HG03280 (cell line): ENCODE results near the gene CLIC3.

Source experiments
- ATAC-seq: cut with Tn5 transposase; IDR thresholded peaks from one replicate; pipeline ENCODE4 v1.9.1; 2021; ENCODE audit warnings: mild to moderate bottlenecking, moderate library complexity; ENCODE audit not compliant: unreplicated experiment

The CLIC3 gene

GRCh38 chr9:136982232-136983051, 13.9 kb downstream of the CLIC3 start, which contains the start of gene LCNL1:
TSS of gene LCNL1 (plus strand) at chr9:136982993. CDS start at chr9:136983587, 594 bp downstream.
- no peak for ATAC-seq

GRCh38 chr9:136981588-136982231, 14.7 kb downstream of the CLIC3 start:
- no peak for ATAC-seq

- no peak for ATAC-seq
Observed at GRCh38 chr9:136980669-136981478, 15.5 kb downstream of the CLIC3 start.

GRCh38 chr9:136979769-136980587, 16.4 kb downstream of the CLIC3 start:
- ATAC-seq: no peak

GRCh38 chr9:136978865-136979544, 17.4 kb downstream of the CLIC3 start:
- no peak for ATAC-seq

GRCh38 chr9:136978073-136978864, 18.1 kb downstream of the CLIC3 start:
- ATAC-seq: no peak

- ATAC-seq: no peak
Observed at GRCh38 chr9:136977649-136978072, 18.7 kb downstream of the CLIC3 start.

- ATAC-seq: no peak
Observed at GRCh38 chr9:136977223-136977622, 19.1 kb downstream of the CLIC3 start, which contains the start of gene PTGDS. TSS of gene PTGDS (plus strand) at chr9:136977504. CDS start at chr9:136977579, 75 bp downstream.

GRCh38 chr9:136975644-136976043, 20.7 kb downstream of the CLIC3 start:
- ATAC-seq: no peak

- ATAC-seq: no peak
Observed at GRCh38 chr9:136974817-136975535, 21.4 kb downstream of the CLIC3 start.

GRCh38 chr9:136973618-136974617, 22.4 kb downstream of the CLIC3 start:
- no peak for ATAC-seq

GRCh38 chr9:136972743-136973142, 23.6 kb downstream of the CLIC3 start:
- ATAC-seq: no peak

GRCh38 chr9:136972335-136972734, 24.0 kb downstream of the CLIC3 start:
- no peak for ATAC-seq

GRCh38 chr9:136971746-136972145, 24.6 kb downstream of the CLIC3 start:
- ATAC-seq: no peak

- no peak for ATAC-seq
Observed at GRCh38 chr9:136970361-136970760, 26.0 kb downstream of the CLIC3 start.

- ATAC-seq: no peak
Observed at GRCh38 chr9:136969774-136970173, 26.6 kb downstream of the CLIC3 start.

- no peak for ATAC-seq
Observed at GRCh38 chr9:136969150-136969549, 27.2 kb downstream of the CLIC3 start.
